Fibroblast of lung (primary cell): ENCODE measurements around the gene ENPP6.

Experiments
- EZH2 ChIP-seq: IDR thresholded peaks from 2 replicates; pipeline ENCODE4 v1.5.1; 2012; ENCODE audit warnings: low read length, control low read depth, mild to moderate bottlenecking; ENCODE audit errors: missing control alignments
- TF ChIP-seq, protein P1 (sequence below), 2 donors: IDR thresholded peaks in 1 of 2; conservative IDR thresholded peaks in 1 of 2; 1 replicate in 1 of 2; 2 replicates in 1 of 2; pipeline ENCODE4 v1.5.1; 2011 to 2012; ENCODE audit warnings: low read length in 2 of 2, control low read depth in 1 of 2, inconsistent platforms in 1 of 2, low read depth in 1 of 2, mild to moderate bottlenecking in 1 of 2

GRCh38 chr4:184153781-184154180, 63.9 kb downstream of the ENPP6 start:
- TF ChIP-seq, protein P1, sequence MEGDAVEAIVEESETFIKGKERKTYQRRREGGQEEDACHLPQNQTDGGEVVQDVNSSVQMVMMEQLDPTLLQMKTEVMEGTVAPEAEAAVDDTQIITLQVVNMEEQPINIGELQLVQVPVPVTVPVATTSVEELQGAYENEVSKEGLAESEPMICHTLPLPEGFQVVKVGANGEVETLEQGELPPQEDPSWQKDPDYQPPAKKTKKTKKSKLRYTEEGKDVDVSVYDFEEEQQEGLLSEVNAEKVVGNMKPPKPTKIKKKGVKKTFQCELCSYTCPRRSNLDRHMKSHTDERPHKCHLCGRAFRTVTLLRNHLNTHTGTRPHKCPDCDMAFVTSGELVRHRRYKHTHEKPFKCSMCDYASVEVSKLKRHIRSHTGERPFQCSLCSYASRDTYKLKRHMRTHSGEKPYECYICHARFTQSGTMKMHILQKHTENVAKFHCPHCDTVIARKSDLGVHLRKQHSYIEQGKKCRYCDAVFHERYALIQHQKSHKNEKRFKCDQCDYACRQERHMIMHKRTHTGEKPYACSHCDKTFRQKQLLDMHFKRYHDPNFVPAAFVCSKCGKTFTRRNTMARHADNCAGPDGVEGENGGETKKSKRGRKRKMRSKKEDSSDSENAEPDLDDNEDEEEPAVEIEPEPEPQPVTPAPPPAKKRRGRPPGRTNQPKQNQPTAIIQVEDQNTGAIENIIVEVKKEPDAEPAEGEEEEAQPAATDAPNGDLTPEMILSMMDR (conservative IDR thresholded peaks at IDR 0.05 in 1 of 2, IDR thresholded peaks at IDR 0.05 in 1 of 2; ENCODE audit: low read depth in 1 of 2, low read length in 2 of 2), result no peak
- no peak for TF ChIP-seq EZH2
